Activated CD8-positive, alpha-beta memory T cell treated with anti-CD3 and anti-CD28 coated beads, Interleukin-2, amount 10 ng/mL, durations not matched to agents 7 days and 5 days (primary cell): ENCODE results near the gene RFX5. TPM values are rescaled to one million over a fixed set of nuclear protein-coding genes. Genes with fewer than 3 reads are reported as not detected.
"Not testable (repeated sequence)": the region's sequence is repeated elsewhere in the genome, so short reads cannot be mapped to it uniquely, and the experiment has no call there.

Experiments
- ATAC-seq: fragments of 150-1000 bp; cut with Tn5 transposase; one replicate; pipeline ENCODE4 v1.10.0; 2021; ENCODE audit warnings: moderate library complexity
- CTCF ChIA-PET: fragments of 350-600 bp; sonication (Branson Sonifier 250); formaldehyde crosslinking; loops from one replicate; lab custom pipeline; 2021; ENCODE audit warnings: antibody characterized with exemption; lab: Charles Lee
- DNase-seq: peaks from one replicate; pipeline ENCODE4 v3.0.0-alpha.2; 2020
- H3K27ac Mint-ChIP-seq: one replicate; pipeline ENCODE4 v1.8.0; 2021; ENCODE audit warnings: mild to moderate bottlenecking, mixed read lengths
- H3K27me3 Mint-ChIP-seq: one replicate; pipeline ENCODE4 v1.8.0; 2021; ENCODE audit warnings: mixed read lengths
- H3K36me3 Mint-ChIP-seq: one replicate; pipeline ENCODE4 v1.8.0; 2021; ENCODE audit warnings: mild to moderate bottlenecking, mixed read lengths
- H3K4me1 Mint-ChIP-seq: one replicate; pipeline ENCODE4 v1.8.0; 2021; ENCODE audit warnings: mixed read lengths
- H3K4me3 Mint-ChIP-seq: one replicate; pipeline ENCODE4 v1.8.0; 2021; ENCODE audit warnings: mild to moderate bottlenecking, moderate library complexity, mixed read lengths
- H3K9me3 Mint-ChIP-seq: one replicate; pipeline ENCODE4 v1.8.0; 2022; ENCODE audit warnings: low read depth, mixed read lengths
- total RNA-seq, 2 experiments: library from RNA; stranded (reverse); gene quantifications; one replicate each; pipeline ENCODE4 v1.2.3, GENCODE V29; 2021

The RFX5 gene
- total RNA-seq, result 100 to 1,000 TPM; 109 to 139 TPM

- CTCF ChIA-PET, result interaction anchor here (0.8 to 1.4 kb wide), 3 partner anchors 28 to 490 kb away, joined by 3 read pairs; no protein-coding TSS in a partner anchor
- DNase-seq, result peak; percentile 98
- Mint-ChIP-seq H3K36me3 (peaks cover 41% of the 10 kb centered on the region), H3K4me3 (peak within 1 kb of the TSS; percentile 95), H3K9me3 (peaks cover 3% of the 10 kb centered on the region), H3K27me3 (no peaks in the 10 kb centered on the region), H3K4me1 (peaks cover 42% of the 10 kb centered on the region), H3K27ac (peak within 1 kb of the TSS; percentile 92)
- ATAC-seq, result peak; percentile 97
These were observed at the start of gene RFX5 for GRCh38 chr1:151346769-151347522. TSS of gene RFX5 (minus strand) at chr1:151347252. CDS start at chr1:151346320, 932 bp downstream.

- CTCF ChIA-PET, DNase-seq, H3K4me3 Mint-ChIP-seq, ATAC-seq, H3K27ac Mint-ChIP-seq, H3K9me3 Mint-ChIP-seq: not testable (repeated sequence)
- H3K27me3 Mint-ChIP-seq, result peaks cover 14% of the 10 kb centered on the region
- H3K36me3 Mint-ChIP-seq, result peaks cover 16% of the 10 kb centered on the region
- H3K4me1 Mint-ChIP-seq, result peaks cover 23% of the 10 kb centered on the region
These were observed 49.2 kb upstream of the RFX5 start for GRCh38 chr1:151396265-151396664.

DNA sequence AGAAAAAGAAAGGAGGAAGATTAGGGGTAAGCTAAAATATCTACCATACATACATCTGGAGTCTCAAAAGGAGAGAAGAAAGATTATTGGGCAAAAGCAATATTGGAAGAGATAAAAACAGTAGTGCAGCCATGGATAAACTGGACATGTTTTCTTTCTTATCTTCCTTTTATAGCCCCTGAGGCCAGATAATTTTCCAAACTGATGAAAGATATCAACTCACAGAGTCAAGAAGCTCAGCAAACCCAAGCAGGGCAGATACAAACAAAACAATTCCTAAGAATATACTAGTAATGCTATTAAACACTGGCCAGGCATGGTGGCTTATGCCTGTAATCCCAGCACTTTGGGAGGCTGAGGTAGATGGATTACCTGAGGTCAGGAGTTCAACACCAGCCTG, 46.5 kb upstream of the RFX5 start:
- H3K9me3 Mint-ChIP-seq, result no peaks in the 10 kb centered on the region
- CTCF ChIA-PET, result interaction anchor here (0.6 kb wide), 1 partner anchor 140 kb away, joined by 4 read pairs; no protein-coding TSS in a partner anchor
- DNase-seq (no peak), ATAC-seq (no peak)
- H3K27me3 Mint-ChIP-seq, result peaks cover 14% of the 10 kb centered on the region
- H3K27ac Mint-ChIP-seq, result no peak overlapping the region
- H3K36me3 Mint-ChIP-seq, result no peaks in the 10 kb centered on the region
- peaks cover 5% of the 10 kb centered on the region for H3K4me1 Mint-ChIP-seq
- no peak overlapping the region for H3K4me3 Mint-ChIP-seq

DNA sequence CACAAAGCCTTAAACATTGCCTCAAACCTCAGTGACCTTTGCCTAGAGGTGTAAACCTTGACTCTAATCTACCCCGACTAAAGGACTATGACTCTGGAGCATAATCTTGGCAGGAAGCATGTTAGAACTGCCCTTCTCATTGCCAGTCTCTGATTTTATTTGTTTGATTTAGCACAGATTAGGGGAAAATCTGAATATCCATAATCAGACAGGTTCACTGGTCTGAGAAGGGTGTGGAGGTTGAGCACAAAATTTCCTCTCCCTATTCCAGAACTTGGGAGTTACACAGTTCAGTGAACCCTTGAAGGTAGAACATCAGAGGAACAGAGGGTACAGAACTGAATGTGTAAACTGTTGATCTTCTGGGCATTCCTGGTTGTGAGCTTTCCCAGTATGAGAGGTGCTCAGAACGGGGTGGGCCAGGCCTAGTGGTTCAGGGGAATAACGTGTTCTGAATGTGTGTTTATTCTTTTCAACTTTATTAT, 44.1 kb upstream of the RFX5 start:
- Mint-ChIP-seq H3K27me3 (peaks cover 14% of the 10 kb centered on the region), H3K27ac (no peak overlapping the region), H3K36me3 (no peaks in the 10 kb centered on the region), H3K9me3 (no peaks in the 10 kb centered on the region), H3K4me3 (no peak overlapping the region), H3K4me1 (no peaks in the 10 kb centered on the region)
- no peak for DNase-seq
- ATAC-seq, result no peak
- CTCF ChIA-PET, result interaction anchor here (1.4 kb wide), 1 partner anchor 50 kb away, joined by 3 read pairs; no protein-coding TSS in a partner anchor

- H3K9me3 Mint-ChIP-seq, ATAC-seq, H3K4me1 Mint-ChIP-seq, CTCF ChIA-PET, H3K36me3 Mint-ChIP-seq, DNase-seq, H3K27ac Mint-ChIP-seq, H3K4me3 Mint-ChIP-seq: not testable (repeated sequence)
- peaks cover 14% of the 10 kb centered on the region for H3K27me3 Mint-ChIP-seq
These were observed 43.4 kb upstream of the RFX5 start for GRCh38 chr1:151390221-151391078.

GRCh38 chr1:151386002-151386401, 39.0 kb upstream of the RFX5 start:
- H3K9me3 Mint-ChIP-seq, result no peaks in the 10 kb centered on the region

DNA sequence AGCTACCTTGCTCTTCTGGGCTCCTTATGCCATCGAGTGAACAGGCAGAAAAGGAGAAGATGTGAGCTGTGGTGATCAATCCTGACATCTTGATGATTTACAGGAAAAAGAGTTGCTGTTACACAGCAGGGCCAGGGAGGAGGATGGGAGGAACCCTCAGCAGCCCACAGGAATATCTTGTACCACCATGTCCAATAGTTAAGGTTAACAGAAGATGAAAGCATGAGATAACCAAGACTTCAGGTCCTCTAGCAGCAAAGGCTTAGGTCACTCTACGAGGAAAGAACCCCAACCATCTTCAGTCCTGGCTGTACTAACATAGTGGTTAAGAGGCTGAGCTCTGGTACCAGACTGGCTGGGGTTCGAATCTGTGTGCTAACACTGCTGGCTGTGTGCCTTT, 37.5 kb upstream of the RFX5 start:
- Mint-ChIP-seq H3K27me3 (no peaks in the 10 kb centered on the region), H3K27ac (no peak overlapping the region), H3K4me1 (no peaks in the 10 kb centered on the region), H3K4me3 (no peak overlapping the region), H3K9me3 (no peaks in the 10 kb centered on the region), H3K36me3 (no peaks in the 10 kb centered on the region)
- CTCF ChIA-PET, result interaction anchor here (2.3 kb wide), 1 partner anchor 44 kb away, joined by 6 read pairs; no protein-coding TSS in a partner anchor
- DNase-seq (no peak), ATAC-seq (no peak)

More at GRCh38 chr1:151386002-151386401, 39.0 kb upstream of the RFX5 start:
- Mint-ChIP-seq H3K27ac (no peak overlapping the region), H3K4me1 (no peaks in the 10 kb centered on the region), H3K27me3 (no peaks in the 10 kb centered on the region), H3K4me3 (no peak overlapping the region), H3K36me3 (no peaks in the 10 kb centered on the region)
- no peak for DNase-seq
- no peak for ATAC-seq
- CTCF ChIA-PET, result interaction anchor here (2.3 kb wide), 1 partner anchor 45 kb away, joined by 6 read pairs; no protein-coding TSS in a partner anchor

DNA sequence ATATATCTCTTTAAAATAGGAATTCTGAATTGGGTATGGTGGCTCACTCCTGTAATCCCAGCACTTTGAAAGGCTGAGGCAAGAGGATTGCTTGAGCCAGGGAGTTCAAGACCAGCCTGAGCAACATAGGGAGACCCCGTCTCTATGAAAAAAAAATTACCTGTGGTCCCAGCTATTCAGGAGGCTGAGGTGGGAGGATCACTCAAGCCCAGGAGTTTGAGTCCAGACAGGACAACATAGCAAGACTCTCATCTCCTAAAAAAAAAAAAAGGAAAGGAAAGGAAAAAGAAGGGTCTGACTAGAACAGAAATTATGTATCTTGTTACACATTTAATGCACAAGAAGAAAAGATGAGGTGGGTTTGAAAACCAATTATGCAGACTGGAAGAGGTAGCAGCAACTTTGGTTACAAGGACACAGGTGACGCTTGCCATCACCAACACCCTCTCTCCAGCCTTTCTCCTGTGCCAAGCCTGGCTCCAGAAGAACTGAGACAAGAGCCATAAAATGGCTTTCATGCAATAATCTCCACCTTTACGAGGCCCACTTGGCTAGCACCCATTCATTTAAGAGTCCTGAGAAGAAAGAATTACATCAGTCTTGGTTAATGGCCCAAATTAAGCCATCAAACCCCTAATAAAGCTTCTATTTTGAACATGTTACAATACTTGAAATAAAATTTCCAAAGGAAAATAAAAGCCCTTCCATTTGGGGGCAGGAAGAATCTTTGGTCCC, 30.3 kb upstream of the RFX5 start:
- CTCF ChIA-PET, result no interaction called here
- no peak overlapping the region for H3K4me3 Mint-ChIP-seq
- H3K36me3 Mint-ChIP-seq, result no peaks in the 10 kb centered on the region
- ATAC-seq (no peak), DNase-seq (no peak)
- peaks cover 9% of the 10 kb centered on the region for H3K27me3 Mint-ChIP-seq
- no peaks in the 10 kb centered on the region for H3K4me1 Mint-ChIP-seq
- H3K9me3 Mint-ChIP-seq, result no peaks in the 10 kb centered on the region
- H3K27ac Mint-ChIP-seq, result no peak overlapping the region

DNA sequence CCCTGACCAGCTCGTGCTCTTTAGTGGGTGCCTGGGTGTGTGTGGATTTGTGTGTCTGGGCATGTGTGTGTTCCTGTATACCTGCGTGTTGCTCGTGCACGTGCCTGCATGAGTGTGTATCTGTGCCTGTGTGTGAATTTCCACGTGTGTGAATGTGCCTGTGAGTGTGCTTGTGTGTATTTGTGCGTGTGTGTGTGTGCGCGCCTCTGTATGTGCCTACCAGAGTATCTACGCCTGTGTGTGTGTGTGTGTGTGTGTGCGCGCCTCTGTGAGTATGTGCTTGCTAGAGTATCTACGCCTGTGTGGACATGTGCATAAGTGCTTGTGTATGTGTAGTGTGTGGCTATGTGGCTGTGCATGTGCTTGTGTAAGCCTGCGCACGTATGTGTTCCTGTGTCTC, 26.1 kb upstream of the RFX5 start:
- Mint-ChIP-seq H3K9me3 (no peaks in the 10 kb centered on the region), H3K27me3 (peaks cover 8% of the 10 kb centered on the region), H3K27ac (no peak overlapping the region), H3K36me3 (no peaks in the 10 kb centered on the region), H3K4me3 (no peak overlapping the region), H3K4me1 (no peaks in the 10 kb centered on the region)
- no peak for DNase-seq
- CTCF ChIA-PET, result no interaction called here
- no peak for ATAC-seq

DNA sequence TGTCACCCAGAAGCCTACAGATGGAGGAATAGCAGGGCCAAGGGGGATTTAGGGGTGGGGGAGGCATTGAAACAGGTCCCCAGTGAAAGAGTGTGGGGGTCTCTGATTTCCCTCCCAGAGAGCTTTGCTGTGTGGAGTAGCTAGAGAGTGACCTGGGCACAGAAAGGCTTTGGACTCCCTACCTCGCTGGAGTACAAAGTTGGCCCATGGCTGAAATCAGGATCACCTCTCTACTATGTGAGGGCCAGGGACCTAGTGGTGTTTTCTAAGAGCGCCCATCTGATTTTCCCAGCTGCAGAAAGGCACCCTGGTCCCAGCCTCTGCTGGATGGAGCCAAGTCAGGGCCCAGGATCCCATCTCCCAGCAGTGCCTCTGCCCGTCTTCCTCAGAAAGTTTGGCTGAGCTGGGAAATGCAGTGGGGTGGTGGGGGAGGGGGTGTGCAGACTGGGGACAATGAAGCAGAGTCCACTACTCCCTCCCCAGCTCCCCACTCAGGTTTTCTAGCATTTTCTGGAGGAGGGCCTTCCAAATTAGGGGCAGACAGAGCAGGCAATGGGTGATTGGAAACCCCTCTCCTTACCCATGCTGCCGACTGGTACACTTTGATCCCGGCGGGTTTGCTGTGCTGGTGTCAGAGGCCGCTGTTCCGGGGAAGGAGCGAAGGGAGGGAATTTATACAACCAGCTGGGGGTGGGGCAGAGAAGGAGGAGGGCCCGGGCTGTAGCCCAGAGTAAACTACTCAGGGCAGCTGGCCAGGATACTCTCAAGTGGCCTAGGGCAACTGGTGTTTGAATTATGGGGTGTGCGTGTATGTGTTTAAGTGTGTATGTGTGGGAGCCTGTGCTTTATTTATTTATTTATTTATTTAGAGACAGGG, 25.2 kb upstream of the RFX5 start, which contains the start of gene SELENBP1:
Gene SELENBP1, minus strand, starts transcription at position 648 of the 877 bp plus-strand sequence. Its CDS starts 64 bp downstream, at position 584.
- H3K36me3 Mint-ChIP-seq, result no peaks in the 10 kb centered on the region
- no peaks in the 10 kb centered on the region for H3K4me1 Mint-ChIP-seq
- CTCF ChIA-PET, result interaction anchor here (1.4 kb wide), 1 partner anchor 31 kb away, joined by 3 read pairs; no protein-coding TSS in a partner anchor

GRCh38 chr1:151371370-151372057, 24.5 kb upstream of the RFX5 start:
- CTCF ChIA-PET, result interaction anchor here (1.4 kb wide), 1 partner anchor 31 kb away, joined by 3 read pairs; no protein-coding TSS in a partner anchor
- ATAC-seq (no peak), DNase-seq (no peak)
- no peaks in the 10 kb centered on the region for H3K4me1 Mint-ChIP-seq
- no peaks in the 10 kb centered on the region for H3K36me3 Mint-ChIP-seq
- H3K9me3 Mint-ChIP-seq, result no peaks in the 10 kb centered on the region
- H3K27me3 Mint-ChIP-seq, result peaks cover 5% of the 10 kb centered on the region
- H3K4me3 Mint-ChIP-seq, result no peak overlapping the region
- no peak overlapping the region for H3K27ac Mint-ChIP-seq

More for the DNA sequence above, 25.2 kb upstream of the RFX5 start, which contains the start of gene SELENBP1:
- H3K27me3 Mint-ChIP-seq, result peaks cover 5% of the 10 kb centered on the region
- H3K4me3 Mint-ChIP-seq, result no peak within 1 kb of the TSS
- no peak within 1 kb of the TSS for H3K27ac Mint-ChIP-seq
- H3K9me3 Mint-ChIP-seq, result no peaks in the 10 kb centered on the region
- ATAC-seq (no peak), DNase-seq (no peak)
